ENCODE measurements around the gene TYW1. TPM values are rescaled to one million over a fixed set of nuclear protein-coding genes. Genes with fewer than 3 reads are reported as not detected.
A peak's percentile ranks its signal among the peaks of the same experiment; 100 is the strongest.
"Not testable (repeated sequence)": the region's sequence is repeated elsewhere in the genome, so short reads cannot be mapped to it uniquely, and the experiment has no call there.

TYW1 gene
- total RNA-seq, 2 experiments from 2014 or later = 13.4 to 18.5 TPM

DNA sequence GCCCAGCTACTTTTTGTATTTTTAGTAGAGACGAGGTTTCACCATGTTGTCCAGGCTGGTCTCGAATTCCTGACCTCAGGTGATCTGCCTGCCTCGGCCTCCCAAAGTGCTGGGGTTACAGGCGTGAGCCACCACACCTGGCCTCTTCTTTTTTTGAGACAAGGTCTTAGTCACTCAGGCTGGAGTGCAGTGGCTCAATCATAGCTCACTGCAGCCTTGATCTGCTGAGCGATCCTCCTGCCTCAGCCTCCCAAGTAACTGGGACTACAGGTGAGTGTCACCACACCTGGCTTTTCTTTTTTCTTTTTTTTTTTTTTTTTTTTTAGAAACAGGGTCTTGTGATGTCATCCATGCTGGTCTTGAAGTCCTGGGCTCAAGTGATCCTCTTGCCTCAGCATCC is 27.6 kb upstream of the TYW1 start:
- H3K4me3 Mint-ChIP-seq = not testable (repeated sequence)

DNA sequence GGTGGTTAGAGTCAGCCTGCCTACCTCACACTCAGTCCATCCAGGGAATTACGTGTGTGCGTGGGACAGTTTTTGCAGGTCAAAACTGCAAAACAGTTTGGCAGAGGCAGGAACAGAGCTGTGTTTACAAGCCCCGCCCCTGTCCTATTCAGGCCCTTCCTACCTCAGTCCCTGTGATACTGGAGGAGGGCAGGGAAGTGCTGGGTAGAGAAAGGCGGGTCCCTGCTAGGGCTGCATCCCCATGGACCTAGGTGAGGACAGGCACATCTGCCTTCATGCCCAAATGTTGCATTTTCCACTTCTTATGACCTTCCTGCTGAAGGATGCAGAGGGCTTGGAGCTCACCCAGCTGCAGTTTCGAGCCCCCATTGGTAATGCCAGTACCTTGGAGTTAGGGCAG is 26.3 kb upstream of the TYW1 start:
- no peak for DNase-seq
- Mint-ChIP-seq H3K4me3 (no peak overlapping the region), H3K27ac (no peak overlapping the region), H3K4me1 (no peaks in the 10 kb centered on the region), H3K9me3 (ENCODE audit: low read depth) (no peaks in the 10 kb centered on the region), H3K27me3 (no peaks in the 10 kb centered on the region), H3K36me3 (no peaks in the 10 kb centered on the region)
- CTCF ChIA-PET = no interaction called here
- no peak for ATAC-seq

More for the DNA sequence above, 27.6 kb upstream of the TYW1 start:
- H3K4me1 Mint-ChIP-seq; DNase-seq; H3K36me3 Mint-ChIP-seq; H3K27me3 Mint-ChIP-seq; ATAC-seq; CTCF ChIA-PET; H3K27ac Mint-ChIP-seq; H3K9me3 Mint-ChIP-seq (ENCODE audit: low read depth): not testable (repeated sequence)

DNA sequence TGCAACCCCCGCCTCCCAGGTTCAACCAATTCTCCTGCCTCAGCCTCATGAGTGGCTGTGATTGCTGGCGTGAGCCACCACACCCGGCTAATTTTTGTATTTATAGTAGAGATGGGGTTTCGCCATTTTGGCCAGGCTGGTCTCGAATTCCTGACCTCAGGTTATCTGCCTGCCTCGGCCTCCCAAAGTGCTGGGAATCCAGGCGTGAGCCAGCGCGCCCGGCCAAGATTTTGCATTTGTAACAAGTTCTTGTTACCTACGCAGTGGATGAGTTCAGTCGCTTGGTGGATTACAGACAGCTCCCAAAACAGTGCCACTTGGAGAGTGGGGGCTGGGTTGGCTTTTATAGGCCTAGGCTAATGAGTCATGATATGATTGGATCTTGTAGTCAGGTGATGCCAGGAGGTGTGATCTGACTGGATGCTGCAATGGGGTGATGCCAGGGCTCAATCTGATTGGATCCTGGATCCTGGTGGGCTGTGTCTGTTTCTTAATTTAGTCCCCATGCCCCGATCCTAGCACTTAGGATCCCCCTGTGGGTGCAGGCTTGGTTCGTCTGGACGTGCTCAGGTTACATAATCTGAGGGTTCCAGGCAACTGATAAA is 21.5 kb upstream of the TYW1 start:
- Mint-ChIP-seq H3K4me1 (no peaks in the 10 kb centered on the region), H3K27me3 (no peaks in the 10 kb centered on the region), H3K9me3 (ENCODE audit: low read depth) (peaks cover 5% of the 10 kb centered on the region), H3K36me3 (peaks cover 4% of the 10 kb centered on the region), H3K4me3 (no peak overlapping the region), H3K27ac (no peak overlapping the region)
- CTCF ChIA-PET = no interaction called here
- ATAC-seq (no peak), DNase-seq (no peak)

- H3K9me3 Mint-ChIP-seq (ENCODE audit: low read depth) = peaks cover 15% of the 10 kb centered on the region
Measured at GRCh38 chr7:66978312-66978711, 18.3 kb upstream of the TYW1 start.

DNA sequence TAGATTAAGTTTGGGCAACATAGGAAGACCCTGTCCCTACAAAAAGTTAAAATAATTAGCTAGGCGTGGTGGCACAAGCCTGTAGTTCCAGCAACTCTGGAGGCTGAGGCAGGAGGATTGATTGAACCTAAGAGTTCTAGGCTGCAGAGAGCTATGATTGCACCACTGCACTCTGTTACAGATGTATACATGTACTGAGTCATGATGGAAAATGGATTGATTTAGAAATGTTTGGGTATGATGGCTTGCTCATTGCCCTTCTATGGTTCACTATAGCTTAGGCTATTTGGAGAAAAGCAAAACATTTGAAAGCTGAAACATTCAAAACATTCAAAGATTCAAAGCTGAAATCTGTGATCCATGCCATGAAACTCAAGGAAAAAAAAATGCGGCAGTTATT is 17.6 kb upstream of the TYW1 start:
- H3K4me1 Mint-ChIP-seq, H3K27me3 Mint-ChIP-seq, DNase-seq, CTCF ChIA-PET, H3K27ac Mint-ChIP-seq, H3K36me3 Mint-ChIP-seq, ATAC-seq, H3K4me3 Mint-ChIP-seq: not testable (repeated sequence)
- H3K9me3 Mint-ChIP-seq (ENCODE audit: low read depth) = peaks cover 15% of the 10 kb centered on the region

More at GRCh38 chr7:66978312-66978711, 18.3 kb upstream of the TYW1 start:
- ATAC-seq, H3K4me3 Mint-ChIP-seq, H3K27me3 Mint-ChIP-seq, H3K27ac Mint-ChIP-seq, DNase-seq, H3K36me3 Mint-ChIP-seq, H3K4me1 Mint-ChIP-seq, CTCF ChIA-PET: not testable (repeated sequence)

DNA sequence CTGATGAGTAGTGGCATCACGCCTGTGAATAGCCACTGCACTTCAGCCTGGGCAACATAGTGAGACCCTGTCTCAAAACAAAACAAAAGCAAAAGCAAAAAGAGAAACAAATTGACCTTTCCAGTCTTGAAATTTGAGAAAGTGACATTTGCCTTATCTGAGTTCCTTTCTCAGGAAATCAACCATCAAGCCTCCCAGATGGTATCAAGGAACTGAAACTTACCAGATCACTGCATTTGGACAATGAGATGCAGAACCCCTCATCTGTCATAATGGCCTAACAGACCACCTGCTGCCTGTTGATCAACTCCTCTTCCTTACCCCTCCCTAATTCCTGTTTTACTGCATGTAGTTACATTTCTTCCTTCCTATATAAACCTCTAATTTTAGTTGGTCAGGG is 16.3 kb upstream of the TYW1 start:
- H3K9me3 Mint-ChIP-seq (ENCODE audit: low read depth) = peaks cover 15% of the 10 kb centered on the region
- DNase-seq, H3K36me3 Mint-ChIP-seq, H3K4me1 Mint-ChIP-seq, H3K27me3 Mint-ChIP-seq, ATAC-seq, H3K4me3 Mint-ChIP-seq, H3K27ac Mint-ChIP-seq, CTCF ChIA-PET: not testable (repeated sequence)

DNA sequence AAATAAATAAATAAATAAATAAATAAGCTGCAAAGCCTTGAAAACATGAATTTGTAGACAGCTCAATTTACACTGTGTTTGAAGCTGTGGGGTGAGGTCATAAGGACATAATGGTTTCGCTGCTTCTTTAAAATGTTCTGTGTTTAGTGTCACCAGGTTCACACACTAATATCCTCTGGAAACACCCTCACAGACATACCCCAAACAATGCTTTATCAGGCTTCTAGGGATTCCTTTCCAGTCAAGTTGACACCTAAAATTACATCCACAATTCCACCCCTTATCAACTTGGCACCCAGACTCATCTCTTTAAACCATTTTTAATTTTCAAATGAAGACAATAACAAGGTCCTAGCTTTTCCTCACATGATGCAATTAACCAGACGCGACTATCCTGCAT is 7.1 kb upstream of the TYW1 start:
- CTCF ChIA-PET; H3K4me3 Mint-ChIP-seq; DNase-seq; H3K27me3 Mint-ChIP-seq; ATAC-seq; H3K27ac Mint-ChIP-seq; H3K9me3 Mint-ChIP-seq (ENCODE audit: low read depth): not testable (repeated sequence)
- H3K36me3 Mint-ChIP-seq = peaks cover 28% of the 10 kb centered on the region
- H3K4me1 Mint-ChIP-seq = peaks cover 20% of the 10 kb centered on the region

DNA sequence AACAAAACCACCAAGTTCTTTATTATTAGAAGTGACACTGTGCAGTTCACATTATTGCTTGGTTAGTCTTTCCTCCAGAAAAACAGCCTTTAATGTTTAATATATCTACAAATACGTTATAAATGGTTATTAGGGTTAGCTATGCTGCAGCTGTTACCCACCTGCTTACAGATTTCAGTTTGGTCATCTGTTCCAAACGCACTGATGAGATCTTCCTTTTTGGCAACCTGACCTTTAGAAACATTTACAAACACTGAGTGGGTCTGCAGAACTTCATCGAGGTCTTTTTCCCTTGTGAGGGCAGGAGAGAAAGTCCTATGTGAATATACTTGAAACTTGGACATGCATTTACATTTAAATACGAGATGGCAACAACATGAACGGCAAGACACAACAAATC is 2.6 kb upstream of the TYW1 start:
- H3K36me3 Mint-ChIP-seq = peaks cover 18% of the 10 kb centered on the region
- CTCF ChIA-PET = not testable (repeated sequence)

GRCh38 chr7:66994691-66995049 is 2.0 kb upstream of the TYW1 start:
- DNase-seq (peak; percentile 74), ATAC-seq (peak; percentile 37)
- H3K27me3 Mint-ChIP-seq; H3K9me3 Mint-ChIP-seq (ENCODE audit: low read depth); CTCF ChIA-PET: not testable (repeated sequence)
- Mint-ChIP-seq H3K4me1 (peaks cover 36% of the 10 kb centered on the region), H3K36me3 (peaks cover 19% of the 10 kb centered on the region), H3K4me3 (peak overlapping the region; percentile 96), H3K27ac (peak overlapping the region; percentile 100)

More for the DNA sequence above, 2.6 kb upstream of the TYW1 start:
- not testable (repeated sequence) for H3K9me3 Mint-ChIP-seq (ENCODE audit: low read depth); DNase-seq; ATAC-seq; H3K27me3 Mint-ChIP-seq
- H3K27ac Mint-ChIP-seq = peak overlapping the region; percentile 100
- peak overlapping the region; percentile 96 for H3K4me3 Mint-ChIP-seq
- H3K4me1 Mint-ChIP-seq = peaks cover 34% of the 10 kb centered on the region

DNA sequence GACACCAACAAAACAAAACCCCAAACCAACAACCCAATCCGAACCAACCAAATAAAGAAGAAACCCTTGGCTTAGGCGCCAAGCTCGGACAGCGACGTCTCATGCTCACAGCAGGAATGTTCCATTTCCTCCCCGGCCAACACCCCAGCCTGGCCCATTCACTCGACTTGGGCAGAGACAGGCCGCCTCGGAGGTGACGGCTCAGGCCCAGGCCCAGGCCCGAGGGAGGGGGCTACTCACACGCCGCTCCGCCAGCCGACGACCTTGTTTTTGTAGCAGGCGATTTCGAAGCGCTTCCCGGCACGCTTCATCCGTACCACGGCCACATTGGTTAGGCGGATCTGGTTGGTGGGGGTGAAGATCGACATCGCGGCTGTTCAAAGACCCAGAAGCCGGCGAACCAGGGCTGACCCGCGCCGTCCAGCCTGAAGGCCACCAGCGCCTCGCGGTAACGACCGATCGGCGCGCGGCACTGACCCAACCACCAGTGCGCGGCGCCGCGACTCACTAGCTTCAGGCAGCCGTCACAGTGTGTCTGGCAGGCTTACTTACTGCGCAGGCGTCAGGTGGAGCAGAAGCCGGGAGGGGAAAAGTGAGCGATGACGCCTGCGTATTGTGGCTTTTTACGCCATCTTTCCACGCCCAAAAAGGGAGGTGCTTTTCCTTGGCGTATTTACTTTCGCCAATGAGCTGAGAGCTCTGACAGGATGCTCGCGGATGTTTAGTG is 1.4 kb upstream of the TYW1 start, which contains the start of gene SBDS:
Gene SBDS, minus strand, starts transcription at position 537 of the 727 bp plus-strand sequence. Its CDS starts 169 bp downstream, at position 368.
- Mint-ChIP-seq H3K36me3 (peaks cover 19% of the 10 kb centered on the region), H3K27ac (peak within 1 kb of the TSS; percentile 100), H3K4me1 (peaks cover 37% of the 10 kb centered on the region), H3K4me3 (peak within 1 kb of the TSS; percentile 96)
- not testable (repeated sequence) for H3K9me3 Mint-ChIP-seq (ENCODE audit: low read depth); H3K27me3 Mint-ChIP-seq
- CTCF ChIA-PET = interaction anchor here (0.5 to 1.0 kb wide), 3 partner anchors 11 to 177 kb away, joined by 3 read pairs; no protein-coding TSS in a partner anchor
- DNase-seq (peak; percentile 98), ATAC-seq (peak; percentile 71)

DNA sequence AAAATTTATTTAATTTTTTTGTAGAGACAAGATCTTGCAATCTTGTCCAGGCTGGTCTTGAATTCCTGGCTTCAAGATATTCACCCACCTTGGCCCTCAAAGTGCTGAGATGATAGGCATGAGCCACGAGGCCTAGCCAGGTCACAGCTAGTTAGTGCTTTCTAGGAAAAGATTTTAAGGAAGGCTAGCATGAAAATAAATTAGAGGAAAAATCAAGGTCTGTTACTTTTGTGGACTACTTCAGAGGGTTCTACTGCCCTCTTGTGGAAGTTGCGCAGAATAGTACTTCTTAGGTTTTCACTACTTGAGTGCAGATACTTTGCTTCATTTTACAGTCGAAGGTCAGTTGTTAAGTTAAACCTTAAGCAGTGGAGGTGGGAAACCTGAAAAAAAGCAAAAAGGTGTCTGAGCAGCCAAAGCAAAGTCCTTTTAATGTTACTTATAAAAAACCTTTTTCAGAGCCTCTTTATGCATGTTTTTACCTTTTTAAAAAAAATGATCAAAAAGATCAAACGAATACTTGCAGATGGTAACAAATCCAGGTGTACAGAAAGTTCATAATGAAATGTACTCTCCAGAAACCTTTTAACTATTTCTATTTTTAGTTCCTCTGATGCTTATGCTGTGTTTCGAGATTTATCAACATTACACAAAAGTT is 4.1 kb downstream of the TYW1 start:
- Mint-ChIP-seq H3K36me3 (peaks cover 20% of the 10 kb centered on the region), H3K4me1 (peaks cover 21% of the 10 kb centered on the region), H3K27ac (peak overlapping the region; percentile 42)
- H3K4me3 Mint-ChIP-seq; DNase-seq; ATAC-seq; H3K9me3 Mint-ChIP-seq (ENCODE audit: low read depth); H3K27me3 Mint-ChIP-seq: not testable (repeated sequence)
- CTCF ChIA-PET = interaction anchor here (1.0 kb wide), 2 partner anchors 11 to 38 kb away, joined by 3 to 4 read pairs; no protein-coding TSS in a partner anchor

DNA sequence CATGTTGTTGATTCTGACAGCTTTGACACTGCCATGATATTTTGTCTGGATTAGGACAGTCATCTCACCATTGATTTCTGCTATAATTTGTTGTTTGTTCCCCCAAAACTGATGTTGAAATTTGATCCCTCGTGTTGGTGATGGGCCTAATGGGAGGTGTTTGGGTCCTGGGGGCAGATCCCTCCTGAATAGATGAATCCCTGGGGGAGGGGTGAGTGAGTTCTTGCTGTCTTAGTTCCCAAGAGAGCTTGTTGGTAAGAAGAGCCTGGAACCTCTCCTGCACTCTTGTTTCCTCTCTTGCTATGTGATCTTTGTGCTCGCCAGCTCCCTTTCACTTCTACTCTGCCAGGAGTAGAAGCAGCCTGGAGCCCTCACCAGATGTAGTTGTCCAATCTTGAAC is 7.5 kb downstream of the TYW1 start:
- H3K27me3 Mint-ChIP-seq; DNase-seq; H3K27ac Mint-ChIP-seq; H3K9me3 Mint-ChIP-seq (ENCODE audit: low read depth); CTCF ChIA-PET; ATAC-seq; H3K4me3 Mint-ChIP-seq: not testable (repeated sequence)
- Mint-ChIP-seq H3K36me3 (peaks cover 38% of the 10 kb centered on the region), H3K4me1 (peaks cover 12% of the 10 kb centered on the region)

DNA sequence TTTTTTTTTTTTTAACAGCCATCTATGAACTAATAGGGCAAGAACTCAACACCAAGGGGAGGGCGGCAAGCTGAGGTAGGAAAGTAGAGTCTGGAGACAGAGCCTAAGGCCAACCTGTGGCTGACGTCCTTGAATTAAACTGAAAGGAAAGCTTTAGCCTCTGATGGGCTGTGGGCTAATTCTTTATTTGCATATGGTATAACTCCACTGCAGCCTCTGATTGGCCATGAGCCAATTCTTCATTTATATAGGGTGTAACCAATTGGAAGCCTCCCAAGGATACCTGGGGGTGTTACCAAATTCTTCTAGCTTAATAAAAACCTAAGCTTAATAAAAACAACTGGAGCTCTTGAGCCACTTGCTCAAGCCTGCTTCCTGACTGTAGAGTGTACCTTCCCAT is 10.3 kb downstream of the TYW1 start:
- H3K27ac Mint-ChIP-seq = no peak overlapping the region
- H3K4me1 Mint-ChIP-seq = peaks cover 8% of the 10 kb centered on the region
- H3K27me3 Mint-ChIP-seq = no peaks in the 10 kb centered on the region
- H3K4me3 Mint-ChIP-seq = no peak overlapping the region
- CTCF ChIA-PET = no interaction called here
- DNase-seq = no peak
- no peak for ATAC-seq
- H3K36me3 Mint-ChIP-seq = peaks cover 40% of the 10 kb centered on the region
- no peaks in the 10 kb centered on the region for H3K9me3 Mint-ChIP-seq (ENCODE audit: low read depth)

GRCh38 chr7:67008260-67008659 is 11.6 kb downstream of the TYW1 start:
- H3K27me3 Mint-ChIP-seq = no peaks in the 10 kb centered on the region
- no peaks in the 10 kb centered on the region for H3K9me3 Mint-ChIP-seq (ENCODE audit: low read depth)
- no peak overlapping the region for H3K27ac Mint-ChIP-seq
- no peak for DNase-seq
- CTCF ChIA-PET = no interaction called here
- H3K4me3 Mint-ChIP-seq = no peak overlapping the region
- H3K36me3 Mint-ChIP-seq = peaks cover 39% of the 10 kb centered on the region
- no peak for ATAC-seq
- peaks cover 3% of the 10 kb centered on the region for H3K4me1 Mint-ChIP-seq

All from activated CD8-positive, alpha-beta memory T cell treated with anti-CD3 and anti-CD28 coated beads, Interleukin-2, amount 10 ng/mL, durations not matched to agents 7 days and 5 days (primary cell).